ENCODE data around the gene SLX9.

The SLX9 gene

GRCh38 chr21:44893278-44893556 lies 46.6 kb upstream of the SLX9 start:
- DNase-seq (ENCODE audit: low read depth): no peak
- no peak overlapping the region for H3K4me3 ChIP-seq (ENCODE audit: low read depth, low read length)
- TF ChIP-seq CTCF (IDR thresholded peaks at IDR 0.05; ENCODE audit: control insufficient read depth, extremely low read depth, insufficient read depth): no peak

- H3K4me3 ChIP-seq (ENCODE audit: low read depth, low read length): no peak overlapping the region
- DNase-seq (ENCODE audit: low read depth): no peak
- no peak for TF ChIP-seq CTCF (IDR thresholded peaks at IDR 0.05; ENCODE audit: control insufficient read depth, extremely low read depth, insufficient read depth)
Measured at GRCh38 chr21:44893948-44894656, 45.7 kb upstream of the SLX9 start.

GRCh38 chr21:44894687-44895302 lies 45.0 kb upstream of the SLX9 start:
- no peak overlapping the region for H3K4me3 ChIP-seq (ENCODE audit: low read depth, low read length)
- no peak for DNase-seq (ENCODE audit: low read depth)
- no peak for TF ChIP-seq CTCF (IDR thresholded peaks at IDR 0.05; ENCODE audit: control insufficient read depth, extremely low read depth, insufficient read depth)

DNA sequence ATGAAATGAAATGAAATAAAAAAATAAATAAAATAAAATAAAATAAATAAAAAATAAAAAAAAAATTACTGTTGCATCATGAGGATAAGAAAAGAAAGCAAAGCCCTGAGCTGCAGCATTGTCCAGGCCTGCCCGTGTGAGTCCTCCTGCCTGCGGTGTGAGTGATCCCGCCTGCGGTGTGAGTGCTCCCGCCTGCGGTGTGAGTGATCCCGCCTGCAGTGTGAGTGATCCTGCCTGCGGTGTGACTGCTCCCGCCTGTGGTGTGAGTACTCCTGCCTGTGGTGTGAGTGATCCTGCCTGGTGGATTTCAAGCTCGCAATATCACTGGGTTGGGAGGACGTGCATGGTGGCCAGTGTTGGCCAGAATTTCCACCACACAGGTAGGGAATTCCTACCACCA lies 44.0 kb upstream of the SLX9 start:
- no peak overlapping the region for H3K4me3 ChIP-seq (ENCODE audit: low read depth, low read length)
- DNase-seq (ENCODE audit: low read depth): no peak
- no peak for TF ChIP-seq CTCF (IDR thresholded peaks at IDR 0.05; ENCODE audit: control insufficient read depth, extremely low read depth, insufficient read depth)

GRCh38 chr21:44896561-44897286 lies 43.1 kb upstream of the SLX9 start:
- no peak for DNase-seq (ENCODE audit: low read depth)
- no peak for TF ChIP-seq CTCF (IDR thresholded peaks at IDR 0.05; ENCODE audit: control insufficient read depth, extremely low read depth, insufficient read depth)
- H3K4me3 ChIP-seq (ENCODE audit: low read depth, low read length): no peak overlapping the region

GRCh38 chr21:44897326-44898010 lies 42.4 kb upstream of the SLX9 start:
- no peak overlapping the region for H3K4me3 ChIP-seq (ENCODE audit: low read depth, low read length)
- no peak for DNase-seq (ENCODE audit: low read depth)
- no peak for TF ChIP-seq CTCF (IDR thresholded peaks at IDR 0.05; ENCODE audit: control insufficient read depth, extremely low read depth, insufficient read depth)

Data from LNCaP clone FGC (cell line).